MCF 10A (cell line): Measurements from ENCODE around the gene LRMDA. TPM values are rescaled to one million over a fixed set of nuclear protein-coding genes. Genes with fewer than 3 reads are reported as not detected.

Experiments used
- BruUV-seq: library from RNA; stranded (reverse); fragments of 400-500 nt; replicated peaks from 2 replicates; lab custom pipeline; 2021; lab: Mats Ljungman, UMichigan
- CTCF ChIA-PET: fragments of 300-600 bp; sonication (Branson Sonifier 250); formaldehyde crosslinking; extraction: SDS; loops from one replicate; lab custom pipeline; 2021; ENCODE audit warnings: antibody characterized with exemption, inconsistent platforms; lab: Yijun Ruan, JAX
- POLR2A ChIA-PET: fragments of 300-600, 350-650 bp; sonication (Branson Sonifier 250); formaldehyde crosslinking; extraction: SDS; loops from one replicate; lab custom pipeline; 2020; ENCODE audit warnings: antibody characterized with exemption, inconsistent platforms; lab: Yijun Ruan, JAX
- DNase-seq: peaks from one replicate; pipeline ENCODE4 v3.0.0-alpha.2; 2018; ENCODE audit not compliant: unreplicated experiment
- H3K27ac Mint-ChIP-seq: one replicate; pipeline ENCODE4 v1.8.0; 2022; ENCODE audit warnings: mild to moderate bottlenecking, low read depth, mixed read lengths; ENCODE audit not compliant: unreplicated experiment
- H3K27me3 Mint-ChIP-seq: one replicate; pipeline ENCODE4 v1.8.0; 2022; ENCODE audit warnings: mixed read lengths; ENCODE audit not compliant: insufficient read depth, unreplicated experiment
- H3K36me3 Mint-ChIP-seq: one replicate; pipeline ENCODE4 v1.8.0; 2022; ENCODE audit warnings: mild to moderate bottlenecking, moderate library complexity, mixed read lengths; ENCODE audit not compliant: insufficient read depth, unreplicated experiment
- H3K4me1 Mint-ChIP-seq: one replicate; pipeline ENCODE4 v1.8.0; 2022; ENCODE audit warnings: mixed read lengths; ENCODE audit not compliant: insufficient read depth, unreplicated experiment
- H3K4me3 Mint-ChIP-seq: one replicate; pipeline ENCODE4 v1.8.0; 2022; ENCODE audit warnings: mild to moderate bottlenecking, moderate library complexity, mixed read lengths; ENCODE audit not compliant: unreplicated experiment
- H3K9me3 Mint-ChIP-seq: one replicate; pipeline ENCODE4 v1.8.0; 2022; ENCODE audit warnings: mixed read lengths; ENCODE audit not compliant: unreplicated experiment
- intact Hi-C: fragments of 100-400 bp; cut with micrococcal nuclease; formaldehyde crosslinking; loops from 2 replicates; pipeline ENCODE4 v1.14.1; 2022
- total RNA-seq: library from RNA; stranded (reverse); gene quantifications from 2 replicates; pipeline ENCODE4 v1.2.3, GENCODE V29; 2022
- TF ChIP-seq, protein P1 (sequence below): fragments of 200-600 bp; IDR thresholded peaks from one replicate; pipeline ENCODE4 v1.8.0; 2022; ENCODE audit warnings: antibody characterized with exemption, mild to moderate bottlenecking; ENCODE audit not compliant: unreplicated experiment

The LRMDA gene
- total RNA-seq, 1 experiment from 2014 or later: not detected

DNA sequence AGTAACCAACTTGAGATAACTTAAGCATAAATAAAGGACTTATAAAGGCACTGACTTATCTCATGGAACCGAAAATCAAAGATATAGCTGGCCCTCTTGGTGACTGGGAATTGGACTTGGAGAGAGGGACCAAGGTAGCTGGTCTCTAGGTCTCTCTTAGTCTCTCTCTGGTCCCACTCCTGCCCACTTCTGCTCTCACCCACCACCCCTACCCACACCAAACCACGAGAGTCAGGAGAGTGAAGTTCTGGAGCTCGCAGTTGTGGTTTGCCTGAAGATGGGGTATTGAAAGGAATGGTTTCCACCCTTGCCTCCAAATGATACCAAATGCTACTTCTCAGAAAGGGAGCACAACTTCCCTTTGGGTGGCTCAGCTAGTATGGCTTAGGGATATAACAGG, 216.3 kb downstream of the LRMDA start:
- BruUV-seq: no TSS peak
- intact Hi-C loops: no loop called here
- CTCF ChIA-PET: no interaction called here
- H3K27ac Mint-ChIP-seq: no peak overlapping the region
- TF ChIP-seq, protein P1, sequence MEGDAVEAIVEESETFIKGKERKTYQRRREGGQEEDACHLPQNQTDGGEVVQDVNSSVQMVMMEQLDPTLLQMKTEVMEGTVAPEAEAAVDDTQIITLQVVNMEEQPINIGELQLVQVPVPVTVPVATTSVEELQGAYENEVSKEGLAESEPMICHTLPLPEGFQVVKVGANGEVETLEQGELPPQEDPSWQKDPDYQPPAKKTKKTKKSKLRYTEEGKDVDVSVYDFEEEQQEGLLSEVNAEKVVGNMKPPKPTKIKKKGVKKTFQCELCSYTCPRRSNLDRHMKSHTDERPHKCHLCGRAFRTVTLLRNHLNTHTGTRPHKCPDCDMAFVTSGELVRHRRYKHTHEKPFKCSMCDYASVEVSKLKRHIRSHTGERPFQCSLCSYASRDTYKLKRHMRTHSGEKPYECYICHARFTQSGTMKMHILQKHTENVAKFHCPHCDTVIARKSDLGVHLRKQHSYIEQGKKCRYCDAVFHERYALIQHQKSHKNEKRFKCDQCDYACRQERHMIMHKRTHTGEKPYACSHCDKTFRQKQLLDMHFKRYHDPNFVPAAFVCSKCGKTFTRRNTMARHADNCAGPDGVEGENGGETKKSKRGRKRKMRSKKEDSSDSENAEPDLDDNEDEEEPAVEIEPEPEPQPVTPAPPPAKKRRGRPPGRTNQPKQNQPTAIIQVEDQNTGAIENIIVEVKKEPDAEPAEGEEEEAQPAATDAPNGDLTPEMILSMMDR: no peak
- H3K36me3 Mint-ChIP-seq: no peaks in the 10 kb centered on the region
- POLR2A ChIA-PET: no interaction called here
- DNase-seq: no peak
- H3K4me3 Mint-ChIP-seq: no peak overlapping the region
- H3K9me3 Mint-ChIP-seq: no peaks in the 10 kb centered on the region
- peaks cover 30% of the 10 kb centered on the region for H3K27me3 Mint-ChIP-seq
- H3K4me1 Mint-ChIP-seq: no peaks in the 10 kb centered on the region

DNA sequence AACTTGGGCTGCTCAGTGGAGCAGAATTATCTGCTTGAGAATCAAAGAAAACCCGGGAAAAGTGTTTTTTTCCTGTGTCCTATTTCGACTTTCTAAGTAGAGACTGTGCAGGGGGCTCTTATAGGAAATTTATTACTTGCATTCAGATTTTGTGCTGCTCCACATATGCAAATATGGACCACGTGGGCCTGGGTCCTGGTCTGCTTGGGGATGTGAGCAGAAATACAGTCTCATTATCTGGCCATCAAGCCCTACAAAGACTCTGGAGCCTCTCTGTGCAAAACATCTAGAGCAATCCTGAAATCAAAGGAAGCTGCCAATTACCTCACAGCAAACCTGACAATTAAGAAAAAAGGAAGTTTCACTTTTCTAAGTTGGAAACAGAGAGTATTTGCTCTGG, 216.9 kb downstream of the LRMDA start:
- Mint-ChIP-seq H3K4me1 (no peaks in the 10 kb centered on the region), H3K4me3 (no peak overlapping the region), H3K27ac (no peak overlapping the region), H3K9me3 (no peaks in the 10 kb centered on the region), H3K27me3 (peaks cover 30% of the 10 kb centered on the region), H3K36me3 (no peaks in the 10 kb centered on the region)
- intact Hi-C loops: no loop called here
- POLR2A ChIA-PET: no interaction called here
- DNase-seq: no peak
- CTCF ChIA-PET: no interaction called here
- BruUV-seq: no TSS peak
- TF ChIP-seq, protein P1: no peak

DNA sequence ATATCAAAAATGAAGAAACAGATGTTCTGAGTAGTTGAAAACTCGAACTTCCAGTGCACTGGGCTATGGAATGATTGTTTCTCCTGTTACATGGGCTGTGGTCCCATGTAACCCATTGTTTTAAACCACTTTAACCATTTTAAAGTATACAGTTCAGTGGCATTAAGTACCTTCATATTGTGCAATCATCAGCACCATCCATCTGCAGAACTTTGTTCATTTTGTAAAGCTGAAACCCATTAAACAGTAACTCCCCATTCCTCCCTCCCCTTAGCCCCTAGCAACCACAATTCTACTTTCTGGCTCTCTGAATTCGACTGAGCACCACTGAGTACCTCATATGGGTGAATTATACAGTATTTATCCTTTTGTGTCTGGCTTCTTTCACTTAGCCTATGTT, 217.4 kb downstream of the LRMDA start:
- ChIA-PET POLR2A (no interaction called here), CTCF (no interaction called here)
- no peak for DNase-seq
- intact Hi-C loops: no loop called here
- Mint-ChIP-seq H3K4me1 (peaks cover 1% of the 10 kb centered on the region), H3K4me3 (no peak overlapping the region), H3K27ac (no peak overlapping the region), H3K27me3 (peaks cover 30% of the 10 kb centered on the region), H3K36me3 (no peaks in the 10 kb centered on the region), H3K9me3 (no peaks in the 10 kb centered on the region)
- no TSS peak for BruUV-seq
- TF ChIP-seq, protein P1: no peak

DNA sequence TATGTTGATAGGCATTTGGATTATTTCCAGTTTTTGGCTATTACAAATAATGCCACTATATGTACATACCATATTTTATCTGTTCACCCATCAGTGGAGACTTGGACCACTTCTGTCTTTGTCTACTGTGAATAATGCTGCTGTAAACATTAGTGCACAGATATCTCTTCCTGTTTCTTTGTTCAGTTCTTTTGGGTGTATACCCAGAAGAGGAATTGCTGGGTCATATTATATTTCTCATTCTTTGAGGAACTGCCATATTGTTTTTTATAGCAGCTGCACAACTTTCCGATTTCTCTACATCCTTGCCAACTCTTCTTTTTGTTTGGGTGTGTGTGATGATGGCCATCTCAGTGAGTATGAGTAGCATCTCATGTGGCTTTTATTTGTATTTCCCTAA, 218.0 kb downstream of the LRMDA start:
- DNase-seq: no peak
- peaks cover 4% of the 10 kb centered on the region for H3K4me1 Mint-ChIP-seq
- H3K9me3 Mint-ChIP-seq: no peaks in the 10 kb centered on the region
- TF ChIP-seq, protein P1: no peak
- H3K27ac Mint-ChIP-seq: no peak overlapping the region
- BruUV-seq: no TSS peak
- ChIA-PET CTCF (no interaction called here), POLR2A (interaction anchor here (0.5 kb wide), 1 partner anchor 607 kb away, joined by 3 read pairs; no protein-coding TSS in a partner anchor)
- no peaks in the 10 kb centered on the region for H3K36me3 Mint-ChIP-seq
- intact Hi-C loops: no loop called here
- peaks cover 30% of the 10 kb centered on the region for H3K27me3 Mint-ChIP-seq
- H3K4me3 Mint-ChIP-seq: no peak overlapping the region
